ENCODE results near the gene FSTL5. TPM values are rescaled to one million over a fixed set of nuclear protein-coding genes. Genes with fewer than 3 reads are reported as not detected.

FSTL5 gene
- total RNA-seq, 1 donor: not detected

DNA sequence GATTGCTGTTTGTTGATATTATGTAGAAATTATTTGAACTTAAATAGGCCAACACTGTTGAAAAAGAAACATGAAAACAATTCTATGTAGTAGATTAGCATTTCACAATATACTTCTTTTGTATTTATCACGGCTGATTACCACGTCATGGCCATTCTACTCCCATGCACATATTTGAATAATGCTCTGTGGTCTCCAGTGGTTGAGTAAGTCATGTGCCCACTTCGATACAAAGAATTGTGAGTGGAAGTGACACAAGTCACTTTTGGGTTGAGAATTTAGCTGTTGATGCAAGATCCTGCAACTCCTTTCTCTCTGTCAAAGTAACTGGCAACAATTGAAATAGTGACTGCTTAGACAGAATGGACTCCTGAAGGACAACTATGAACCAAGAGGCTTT is 6.7 kb upstream of the FSTL5 start:
- no peaks in the 10 kb centered on the region for H3K36me3 ChIP-seq (ENCODE audit: insufficient read depth, low read length)
- H2AFZ ChIP-seq (ENCODE audit: low read length): no peak overlapping the region
- no peaks in the 10 kb centered on the region for H3K9me3 ChIP-seq (ENCODE audit: low read depth, low read length)
- H3K4me3 ChIP-seq (ENCODE audit: insufficient read depth, low read length): no peak overlapping the region
- TF ChIP-seq, protein P1, sequence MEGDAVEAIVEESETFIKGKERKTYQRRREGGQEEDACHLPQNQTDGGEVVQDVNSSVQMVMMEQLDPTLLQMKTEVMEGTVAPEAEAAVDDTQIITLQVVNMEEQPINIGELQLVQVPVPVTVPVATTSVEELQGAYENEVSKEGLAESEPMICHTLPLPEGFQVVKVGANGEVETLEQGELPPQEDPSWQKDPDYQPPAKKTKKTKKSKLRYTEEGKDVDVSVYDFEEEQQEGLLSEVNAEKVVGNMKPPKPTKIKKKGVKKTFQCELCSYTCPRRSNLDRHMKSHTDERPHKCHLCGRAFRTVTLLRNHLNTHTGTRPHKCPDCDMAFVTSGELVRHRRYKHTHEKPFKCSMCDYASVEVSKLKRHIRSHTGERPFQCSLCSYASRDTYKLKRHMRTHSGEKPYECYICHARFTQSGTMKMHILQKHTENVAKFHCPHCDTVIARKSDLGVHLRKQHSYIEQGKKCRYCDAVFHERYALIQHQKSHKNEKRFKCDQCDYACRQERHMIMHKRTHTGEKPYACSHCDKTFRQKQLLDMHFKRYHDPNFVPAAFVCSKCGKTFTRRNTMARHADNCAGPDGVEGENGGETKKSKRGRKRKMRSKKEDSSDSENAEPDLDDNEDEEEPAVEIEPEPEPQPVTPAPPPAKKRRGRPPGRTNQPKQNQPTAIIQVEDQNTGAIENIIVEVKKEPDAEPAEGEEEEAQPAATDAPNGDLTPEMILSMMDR (IDR thresholded peaks at IDR 0.05; ENCODE audit: extremely low read depth, low read depth, low read length): no peak
- DNase-seq (ENCODE audit: insufficient read length, low spot score, missing footprints): no peak
- H3K4me1 ChIP-seq (ENCODE audit: insufficient read depth, low read length): no peaks in the 10 kb centered on the region
- H3K79me2 ChIP-seq (ENCODE audit: insufficient read depth, low read length): no peaks in the 10 kb centered on the region
- H3K27ac ChIP-seq (ENCODE audit: low read depth, low read length): no peak overlapping the region
- H3K27me3 ChIP-seq (ENCODE audit: insufficient read depth, low read length): no peaks in the 10 kb centered on the region
- no peak overlapping the region for H3K4me2 ChIP-seq (ENCODE audit: insufficient read depth, low read length)
- H4K20me1 ChIP-seq (ENCODE audit: insufficient read depth, low read length): no peaks in the 10 kb centered on the region

DNA sequence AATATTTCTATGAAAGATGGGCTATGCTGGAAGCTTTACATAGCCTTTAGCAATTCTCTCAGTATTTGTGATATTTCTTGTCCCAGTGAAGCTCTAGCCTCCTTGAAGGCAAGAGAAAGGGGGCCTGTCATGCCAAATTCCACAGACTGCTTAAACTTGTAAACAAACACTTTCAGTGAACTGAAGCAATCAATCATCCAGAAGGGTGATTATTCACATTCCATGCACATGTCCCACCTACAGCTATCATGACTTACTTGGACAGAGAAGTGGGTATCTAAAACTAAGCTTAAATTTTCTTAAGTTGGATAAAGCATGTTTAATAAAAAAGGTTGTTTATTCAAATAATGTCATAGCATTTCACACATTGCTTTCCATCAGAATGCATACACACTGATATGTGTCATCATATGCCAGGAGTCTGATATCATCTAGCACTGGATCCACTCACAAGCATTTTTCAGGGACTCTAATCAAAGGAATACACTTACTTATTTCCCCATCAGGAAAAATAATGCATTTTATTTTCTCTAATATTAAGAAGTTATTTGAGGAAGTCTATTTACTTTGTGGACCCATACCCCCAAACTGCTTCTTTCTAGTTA is 1.2 kb upstream of the FSTL5 start:
- H3K4me2 ChIP-seq (ENCODE audit: insufficient read depth, low read length): no peak overlapping the region
- no peaks in the 10 kb centered on the region for H4K20me1 ChIP-seq (ENCODE audit: insufficient read depth, low read length)
- H3K79me2 ChIP-seq (ENCODE audit: insufficient read depth, low read length): no peaks in the 10 kb centered on the region
- no peak overlapping the region for H3K27ac ChIP-seq (ENCODE audit: low read depth, low read length)
- no peaks in the 10 kb centered on the region for H3K27me3 ChIP-seq (ENCODE audit: insufficient read depth, low read length)
- no peaks in the 10 kb centered on the region for H3K4me1 ChIP-seq (ENCODE audit: insufficient read depth, low read length)
- H2AFZ ChIP-seq (ENCODE audit: low read length): no peak overlapping the region
- TF ChIP-seq, protein P1 (IDR thresholded peaks at IDR 0.05; ENCODE audit: extremely low read depth, low read depth, low read length): no peak
- H3K4me3 ChIP-seq (ENCODE audit: insufficient read depth, low read length): no peak overlapping the region
- no peaks in the 10 kb centered on the region for H3K36me3 ChIP-seq (ENCODE audit: insufficient read depth, low read length)
- no peaks in the 10 kb centered on the region for H3K9me3 ChIP-seq (ENCODE audit: low read depth, low read length)
- peak; percentile 23 for DNase-seq (ENCODE audit: insufficient read length, low spot score, missing footprints)

DNA sequence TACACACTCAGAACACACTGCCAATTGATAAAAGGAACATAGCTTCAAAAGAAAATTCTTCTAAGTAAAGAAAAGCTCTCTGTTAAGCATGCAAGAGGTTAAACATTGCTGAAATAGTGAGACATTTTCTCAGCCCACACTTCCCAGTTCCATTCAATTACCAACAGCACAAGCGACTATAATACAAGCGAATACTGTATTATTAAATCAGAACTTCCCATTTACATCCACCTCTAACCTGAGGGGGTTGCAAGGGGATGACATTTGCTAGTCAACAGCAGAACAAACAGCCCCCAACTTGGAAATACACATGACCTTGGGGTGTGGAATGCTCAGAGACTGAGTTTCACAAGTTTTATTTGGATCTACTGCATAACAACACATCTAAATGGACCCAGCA is 1.1 kb downstream of the FSTL5 start:
- TF ChIP-seq, protein P1 (IDR thresholded peaks at IDR 0.05; ENCODE audit: extremely low read depth, low read depth, low read length): no peak
- H3K4me1 ChIP-seq (ENCODE audit: insufficient read depth, low read length): no peaks in the 10 kb centered on the region
- H3K4me3 ChIP-seq (ENCODE audit: insufficient read depth, low read length): no peak overlapping the region
- no peak overlapping the region for H3K4me2 ChIP-seq (ENCODE audit: insufficient read depth, low read length)
- H2AFZ ChIP-seq (ENCODE audit: low read length): no peak overlapping the region
- no peaks in the 10 kb centered on the region for H4K20me1 ChIP-seq (ENCODE audit: insufficient read depth, low read length)
- no peak for DNase-seq (ENCODE audit: insufficient read length, low spot score, missing footprints)
- no peaks in the 10 kb centered on the region for H3K79me2 ChIP-seq (ENCODE audit: insufficient read depth, low read length)
- H3K9me3 ChIP-seq (ENCODE audit: low read depth, low read length): no peaks in the 10 kb centered on the region
- no peaks in the 10 kb centered on the region for H3K27me3 ChIP-seq (ENCODE audit: insufficient read depth, low read length)
- no peaks in the 10 kb centered on the region for H3K36me3 ChIP-seq (ENCODE audit: insufficient read depth, low read length)
- no peak overlapping the region for H3K27ac ChIP-seq (ENCODE audit: low read depth, low read length)

DNA sequence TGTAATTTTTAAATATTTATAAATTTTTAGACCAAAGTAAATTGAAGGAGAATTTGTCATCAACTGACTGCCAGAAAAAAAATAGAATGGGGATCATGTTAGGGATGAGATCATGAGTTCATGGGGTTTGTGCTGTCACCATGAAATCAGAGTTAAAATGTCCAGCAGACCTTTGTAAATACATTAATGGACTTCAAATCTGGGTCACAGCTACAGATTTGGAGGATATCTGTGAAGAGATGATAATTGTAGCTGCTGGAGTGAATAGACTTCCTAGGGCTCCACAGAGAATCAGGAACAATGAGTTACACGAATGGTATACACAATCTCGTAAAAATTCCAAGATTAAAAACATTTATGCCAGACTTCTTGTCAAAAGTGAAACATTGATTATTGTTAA is 6.6 kb downstream of the FSTL5 start:
- Histone ChIP-seq H3K4me2 (ENCODE audit: insufficient read depth, low read length) (no peak overlapping the region), H3K4me1 (ENCODE audit: insufficient read depth, low read length) (no peaks in the 10 kb centered on the region), H4K20me1 (ENCODE audit: insufficient read depth, low read length) (no peaks in the 10 kb centered on the region), H3K27me3 (ENCODE audit: insufficient read depth, low read length) (no peaks in the 10 kb centered on the region), H3K36me3 (ENCODE audit: insufficient read depth, low read length) (no peaks in the 10 kb centered on the region), H2AFZ (ENCODE audit: low read length) (no peak overlapping the region), H3K27ac (ENCODE audit: low read depth, low read length) (no peak overlapping the region), H3K9me3 (ENCODE audit: low read depth, low read length) (no peaks in the 10 kb centered on the region), H3K79me2 (ENCODE audit: insufficient read depth, low read length) (no peaks in the 10 kb centered on the region), H3K4me3 (ENCODE audit: insufficient read depth, low read length) (no peak overlapping the region)
- TF ChIP-seq, protein P1 (IDR thresholded peaks at IDR 0.05; ENCODE audit: extremely low read depth, low read depth, low read length): no peak
- no peak for DNase-seq (ENCODE audit: insufficient read length, low spot score, missing footprints)

Data from osteoblast (primary cell).